Stimulated activated naive CD8-positive, alpha-beta T cell treated with anti-CD3 and anti-CD28 coated beads, Interleukin-15, Interleukin-2, amounts not matched to agents 100 ng/mL and 50 ng/mL, for 24 hours (primary cell): ENCODE data around the gene ACO1.
A peak's percentile ranks its signal among the peaks of the same experiment; 100 is the strongest.
"Not testable (repeated sequence)": the region's sequence is repeated elsewhere in the genome, so short reads cannot be mapped to it uniquely, and the experiment has no call there.

Experiments used
- H3K27ac Mint-ChIP-seq: one replicate; pipeline ENCODE4 v1.8.0; 2021; ENCODE audit warnings: mild to moderate bottlenecking, mixed read lengths
- H3K27me3 Mint-ChIP-seq: one replicate; pipeline ENCODE4 v1.8.0; 2021; ENCODE audit warnings: mixed read lengths
- H3K36me3 Mint-ChIP-seq: one replicate; pipeline ENCODE4 v1.8.0; 2021; ENCODE audit warnings: low read depth, mixed read lengths
- H3K4me1 Mint-ChIP-seq: one replicate; pipeline ENCODE4 v1.8.0; 2021; ENCODE audit warnings: low read depth, mixed read lengths
- H3K4me3 Mint-ChIP-seq: one replicate; pipeline ENCODE4 v1.8.0; 2021; ENCODE audit warnings: mild to moderate bottlenecking, mixed read lengths
- H3K9me3 Mint-ChIP-seq: one replicate; pipeline ENCODE4 v1.8.0; 2021; ENCODE audit warnings: mixed read lengths

The ACO1 gene

GRCh38 chr9:32384364-32385151, at the start of gene ACO1:
TSS of gene ACO1 (plus strand) at chr9:32384643. CDS start at chr9:32405507, 20,864 bp downstream.
- Mint-ChIP-seq H3K4me3 (peak within 1 kb of the TSS; percentile 85), H3K36me3 (no peaks in the 10 kb centered on the region), H3K27me3 (peaks cover 28% of the 10 kb centered on the region), H3K4me1 (peaks cover 15% of the 10 kb centered on the region), H3K27ac (peak within 1 kb of the TSS; percentile 22), H3K9me3 (no peaks in the 10 kb centered on the region)

- H3K9me3 Mint-ChIP-seq, result no peaks in the 10 kb centered on the region
- no peak overlapping the region for H3K27ac Mint-ChIP-seq
- H3K27me3 Mint-ChIP-seq, result peaks cover 2% of the 10 kb centered on the region
- no peaks in the 10 kb centered on the region for H3K4me1 Mint-ChIP-seq
- no peaks in the 10 kb centered on the region for H3K36me3 Mint-ChIP-seq
- no peak overlapping the region for H3K4me3 Mint-ChIP-seq
Observed at GRCh38 chr9:32334916-32335895, 49.2 kb upstream of the ACO1 start.

GRCh38 chr9:32339424-32339823, 45.0 kb upstream of the ACO1 start:
- Mint-ChIP-seq H3K9me3 (no peaks in the 10 kb centered on the region), H3K4me3 (no peak overlapping the region), H3K4me1 (peaks cover 5% of the 10 kb centered on the region), H3K36me3 (no peaks in the 10 kb centered on the region), H3K27ac (no peak overlapping the region), H3K27me3 (no peaks in the 10 kb centered on the region)

GRCh38 chr9:32340361-32340760, 44.1 kb upstream of the ACO1 start:
- H3K27me3 Mint-ChIP-seq, result no peaks in the 10 kb centered on the region
- no peak overlapping the region for H3K27ac Mint-ChIP-seq
- no peak overlapping the region for H3K4me3 Mint-ChIP-seq
- peaks cover 5% of the 10 kb centered on the region for H3K4me1 Mint-ChIP-seq
- H3K36me3 Mint-ChIP-seq, result no peaks in the 10 kb centered on the region
- H3K9me3 Mint-ChIP-seq, result no peaks in the 10 kb centered on the region

GRCh38 chr9:32344551-32345182, 39.8 kb upstream of the ACO1 start:
- Mint-ChIP-seq H3K4me1 (peaks cover 5% of the 10 kb centered on the region), H3K36me3 (no peaks in the 10 kb centered on the region), H3K27me3 (no peaks in the 10 kb centered on the region), H3K27ac (no peak overlapping the region), H3K4me3 (no peak overlapping the region), H3K9me3 (no peaks in the 10 kb centered on the region)

- Mint-ChIP-seq H3K4me1 (peaks cover 5% of the 10 kb centered on the region), H3K36me3 (no peaks in the 10 kb centered on the region), H3K27me3 (no peaks in the 10 kb centered on the region), H3K9me3 (no peaks in the 10 kb centered on the region), H3K27ac (no peak overlapping the region), H3K4me3 (no peak overlapping the region)
Observed at GRCh38 chr9:32345243-32345642, 39.2 kb upstream of the ACO1 start.

GRCh38 chr9:32347571-32347970, 36.9 kb upstream of the ACO1 start:
- Mint-ChIP-seq H3K36me3 (no peaks in the 10 kb centered on the region), H3K9me3 (no peaks in the 10 kb centered on the region), H3K4me3 (no peak overlapping the region), H3K27me3 (no peaks in the 10 kb centered on the region), H3K27ac (no peak overlapping the region), H3K4me1 (peaks cover 5% of the 10 kb centered on the region)

- no peaks in the 10 kb centered on the region for H3K9me3 Mint-ChIP-seq
- H3K4me3 Mint-ChIP-seq, result no peak overlapping the region
- no peaks in the 10 kb centered on the region for H3K27me3 Mint-ChIP-seq
- H3K36me3 Mint-ChIP-seq, result no peaks in the 10 kb centered on the region
- H3K4me1 Mint-ChIP-seq, result peaks cover 5% of the 10 kb centered on the region
- H3K27ac Mint-ChIP-seq, result no peak overlapping the region
Observed at GRCh38 chr9:32348106-32348695, 36.2 kb upstream of the ACO1 start.

GRCh38 chr9:32349013-32349412, 35.4 kb upstream of the ACO1 start:
- Mint-ChIP-seq H3K4me1 (peaks cover 4% of the 10 kb centered on the region), H3K27ac (no peak overlapping the region), H3K27me3 (no peaks in the 10 kb centered on the region), H3K4me3 (no peak overlapping the region), H3K9me3 (no peaks in the 10 kb centered on the region), H3K36me3 (no peaks in the 10 kb centered on the region)

- no peaks in the 10 kb centered on the region for H3K9me3 Mint-ChIP-seq
- no peaks in the 10 kb centered on the region for H3K27me3 Mint-ChIP-seq
- no peaks in the 10 kb centered on the region for H3K36me3 Mint-ChIP-seq
- H3K4me3 Mint-ChIP-seq, result no peak overlapping the region
- no peaks in the 10 kb centered on the region for H3K4me1 Mint-ChIP-seq
- H3K27ac Mint-ChIP-seq, result no peak overlapping the region
Observed at GRCh38 chr9:32350682-32351081, 33.8 kb upstream of the ACO1 start.

GRCh38 chr9:32351845-32352244, 32.6 kb upstream of the ACO1 start:
- Mint-ChIP-seq H3K27ac (no peak overlapping the region), H3K4me3 (no peak overlapping the region), H3K9me3 (no peaks in the 10 kb centered on the region), H3K36me3 (no peaks in the 10 kb centered on the region), H3K4me1 (no peaks in the 10 kb centered on the region), H3K27me3 (no peaks in the 10 kb centered on the region)

- H3K9me3 Mint-ChIP-seq, H3K27me3 Mint-ChIP-seq, H3K36me3 Mint-ChIP-seq, H3K4me3 Mint-ChIP-seq, H3K4me1 Mint-ChIP-seq, H3K27ac Mint-ChIP-seq: not testable (repeated sequence)
Observed at GRCh38 chr9:32353476-32353875, 31.0 kb upstream of the ACO1 start.

- H3K27me3 Mint-ChIP-seq, result peaks cover 9% of the 10 kb centered on the region
- H3K9me3 Mint-ChIP-seq, result no peaks in the 10 kb centered on the region
- H3K36me3 Mint-ChIP-seq, result no peaks in the 10 kb centered on the region
- no peak overlapping the region for H3K27ac Mint-ChIP-seq
- no peaks in the 10 kb centered on the region for H3K4me1 Mint-ChIP-seq
- H3K4me3 Mint-ChIP-seq, result no peak overlapping the region
Observed at GRCh38 chr9:32359452-32359851, 25.0 kb upstream of the ACO1 start.

GRCh38 chr9:32360983-32361673, 23.3 kb upstream of the ACO1 start:
- H3K9me3 Mint-ChIP-seq, result no peaks in the 10 kb centered on the region
- H3K27ac Mint-ChIP-seq, result no peak overlapping the region
- no peaks in the 10 kb centered on the region for H3K4me1 Mint-ChIP-seq
- no peak overlapping the region for H3K4me3 Mint-ChIP-seq
- no peaks in the 10 kb centered on the region for H3K36me3 Mint-ChIP-seq
- peaks cover 9% of the 10 kb centered on the region for H3K27me3 Mint-ChIP-seq
